Transverse colon (tissue), 4 donors: ENCODE results near the gene UBE2F. TPM values are rescaled to one million over a fixed set of nuclear protein-coding genes. Genes with fewer than 3 reads are reported as not detected.

Experiments used
- DNase-seq: peaks from one replicate; pipeline ENCODE4 v3.0.0-alpha.2; 2019
- H3K27ac ChIP-seq, 4 donors: fragments of 200-600 bp; sonication (generic); 2 replicates each; pipeline ENCODE4 v1.5.1; 2016 to 2018; ENCODE audit warnings: inconsistent platforms in 4 of 4
- H3K27me3 ChIP-seq: fragments of 200-600 bp; sonication (generic); 2 replicates; pipeline ENCODE4 v1.5.1; 2017; ENCODE audit warnings: inconsistent platforms
- H3K36me3 ChIP-seq, 4 donors: fragments of 200-600 bp; sonication (generic); 2 replicates each; pipeline ENCODE4 v1.5.1; 2017 to 2019; ENCODE audit warnings: inconsistent platforms in 4 of 4
- H3K4me1 ChIP-seq, 4 donors: fragments of 200-600 bp; sonication (generic); 2 replicates each; pipeline ENCODE4 v1.5.1; 2017 to 2020; ENCODE audit warnings: inconsistent platforms in 4 of 4
- H3K4me3 ChIP-seq, 4 donors: fragments of 200-600 bp; sonication (generic); 1 replicate in 1 of 4; 2 replicates in 3 of 4; pipeline versions ENCODE4 v1.5.1 to v1.6.1; 2017 to 2019; ENCODE audit warnings: inconsistent platforms in 4 of 4
- H3K9me3 ChIP-seq, 2 donors: fragments of 200-600 bp; sonication (generic); 2 replicates each; pipeline ENCODE4 v1.5.1; 2017 to 2019; ENCODE audit warnings: inconsistent platforms in 2 of 2
- EP300 ChIP-seq: sonication (generic); formaldehyde crosslinking; IDR thresholded peaks from one replicate; pipeline ENCODE4 v1.6.1; 2017; ENCODE audit warnings: antibody characterized with exemption, low read depth
- POLR2A ChIP-seq: fragments of 450-650 bp; IDR thresholded peaks from one replicate; pipeline ENCODE4 v1.6.1; 2016; ENCODE audit warnings: antibody characterized with exemption, mild to moderate bottlenecking, moderate library complexity
- POLR2AphosphoS5 ChIP-seq, 3 donors: sonication (generic); formaldehyde crosslinking; IDR thresholded peaks; one replicate each; pipeline ENCODE4 v1.6.1; 2016; ENCODE audit warnings: antibody characterized with exemption in 3 of 3
- WGBS, 2 donors: methylation state at CpG; one replicate each; pipeline ENCODE4 v1.1.5; 2018; ENCODE audit warnings: low coverage in 1 of 2; 5-methylcytosine and 5-hydroxymethylcytosine counted together
- in situ Hi-C, 4 donors: fragments of 200-750 bp; cut with MboI; loops; one replicate each; pipeline versions ENCODE4 v1.15.0 to v1.15.1; 2017; ENCODE audit warnings: low sequenced_read_pairs in 3 of 4, low pct_ligation_motif_present in 1 of 4, low pct_unique_long_range_greater_than_20kb in 1 of 4
- intact Hi-C: fragments of 100-400 bp; cut with DNase I; formaldehyde crosslinking; loops from one replicate; pipeline ENCODE4 v1.15.1; 2023; ENCODE audit warnings: low total_unique reads
- total RNA-seq, 4 donors: library from RNA; depleted of rRNA; stranded (reverse); fragments of >200 nt; gene quantifications; one replicate each; pipeline ENCODE4 v1.1.0, GENCODE V29; 2016
- TF ChIP-seq, protein P1 (sequence below), 5 experiments: fragments of 200-600 bp in 3 of 5; fragments of 450-650 bp in 2 of 5; sonication (generic) in 3 of 5; IDR thresholded peaks; 1 replicate in 2 of 5; 2 replicates in 3 of 5; pipeline ENCODE4 v1.5.1; 2016 to 2017; ENCODE audit warnings: antibody characterized with exemption in 5 of 5, inconsistent platforms in 3 of 5, mild to moderate bottlenecking in 2 of 5, moderate library complexity in 1 of 5

The UBE2F gene
- total RNA-seq, 4 donors from 2014 or later, result 66.8 to 79.4 (median 70.5) TPM

DNA sequence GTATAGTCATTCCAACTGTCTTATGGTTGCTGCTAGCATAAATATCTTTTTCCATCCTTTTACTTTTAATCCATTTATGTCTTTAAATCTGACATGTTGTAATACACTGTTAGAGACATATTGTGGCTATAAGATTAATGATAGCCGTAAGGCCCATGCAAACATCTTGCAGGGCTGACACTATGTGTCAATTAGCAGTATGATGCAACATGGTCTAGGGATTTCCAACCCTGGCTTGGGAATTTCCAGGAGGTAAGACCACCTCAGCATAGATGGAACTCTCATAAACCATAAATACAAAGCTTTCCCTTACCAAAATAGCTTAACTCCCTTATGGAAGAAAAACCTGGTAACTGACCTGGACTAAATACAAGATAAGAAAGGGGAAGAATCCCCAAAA lies 110.5 kb downstream of the UBE2F start:
- intact Hi-C loops (no loop called here), in situ Hi-C loops (no loop called here)
- Histone ChIP-seq H3K9me3 (no peaks in the 10 kb centered on the region), H3K27ac (no peak overlapping the region), H3K36me3 (no peaks in the 10 kb centered on the region), H3K4me1 (no peaks in the 10 kb centered on the region), H3K4me3 (no peak overlapping the region), H3K27me3 (no peaks in the 10 kb centered on the region)
- DNase-seq, result no peak
- WGBS, 2 donors, result 89 to 92% methylated on average over 1 of the region's 1 CpG
- TF ChIP-seq POLR2A (no peak), POLR2AphosphoS5 (IDR thresholded peaks at IDR 0.05) (no peak), EP300 (no peak)
- TF ChIP-seq, protein P1, sequence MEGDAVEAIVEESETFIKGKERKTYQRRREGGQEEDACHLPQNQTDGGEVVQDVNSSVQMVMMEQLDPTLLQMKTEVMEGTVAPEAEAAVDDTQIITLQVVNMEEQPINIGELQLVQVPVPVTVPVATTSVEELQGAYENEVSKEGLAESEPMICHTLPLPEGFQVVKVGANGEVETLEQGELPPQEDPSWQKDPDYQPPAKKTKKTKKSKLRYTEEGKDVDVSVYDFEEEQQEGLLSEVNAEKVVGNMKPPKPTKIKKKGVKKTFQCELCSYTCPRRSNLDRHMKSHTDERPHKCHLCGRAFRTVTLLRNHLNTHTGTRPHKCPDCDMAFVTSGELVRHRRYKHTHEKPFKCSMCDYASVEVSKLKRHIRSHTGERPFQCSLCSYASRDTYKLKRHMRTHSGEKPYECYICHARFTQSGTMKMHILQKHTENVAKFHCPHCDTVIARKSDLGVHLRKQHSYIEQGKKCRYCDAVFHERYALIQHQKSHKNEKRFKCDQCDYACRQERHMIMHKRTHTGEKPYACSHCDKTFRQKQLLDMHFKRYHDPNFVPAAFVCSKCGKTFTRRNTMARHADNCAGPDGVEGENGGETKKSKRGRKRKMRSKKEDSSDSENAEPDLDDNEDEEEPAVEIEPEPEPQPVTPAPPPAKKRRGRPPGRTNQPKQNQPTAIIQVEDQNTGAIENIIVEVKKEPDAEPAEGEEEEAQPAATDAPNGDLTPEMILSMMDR (IDR thresholded peaks at IDR 0.05), result no peak

DNA sequence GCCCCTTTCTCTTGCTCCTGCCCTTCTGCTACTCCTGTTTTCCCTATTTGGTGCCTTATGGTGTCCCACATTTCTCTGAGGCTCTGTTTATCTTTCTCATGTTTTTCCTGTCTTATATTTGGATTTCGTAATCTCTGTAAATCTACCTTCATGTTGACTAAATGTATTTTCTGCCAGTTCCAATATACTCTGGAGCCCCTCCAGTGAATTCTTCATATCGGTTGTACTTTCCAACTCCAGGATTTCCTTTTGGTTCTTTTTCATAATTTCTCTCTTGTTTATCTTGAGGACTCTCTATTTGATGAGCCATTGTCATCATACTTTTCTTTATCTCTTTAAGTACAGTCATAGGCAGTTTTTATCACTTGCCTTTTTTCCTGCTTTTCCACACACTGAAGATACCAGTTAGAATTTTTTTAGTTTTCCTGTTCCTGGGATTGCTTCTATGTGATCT lies 113.1 kb downstream of the UBE2F start:
- Histone ChIP-seq H3K9me3 (no peaks in the 10 kb centered on the region), H3K27me3 (no peaks in the 10 kb centered on the region), H3K27ac (no peak overlapping the region), H3K4me1 (no peaks in the 10 kb centered on the region), H3K4me3 (no peak overlapping the region), H3K36me3 (no peaks in the 10 kb centered on the region)
- in situ Hi-C loops (no loop called here), intact Hi-C loops (no loop called here)
- TF ChIP-seq, protein P1 (IDR thresholded peaks at IDR 0.05), result no peak
- no peak for TF ChIP-seq POLR2A
- TF ChIP-seq EP300, result no peak
- TF ChIP-seq POLR2AphosphoS5 (IDR thresholded peaks at IDR 0.05), result no peak
- DNase-seq, result no peak
- WGBS, 2 donors, result 83 to 84% methylated on average over 2 of the region's 2 CpGs

DNA sequence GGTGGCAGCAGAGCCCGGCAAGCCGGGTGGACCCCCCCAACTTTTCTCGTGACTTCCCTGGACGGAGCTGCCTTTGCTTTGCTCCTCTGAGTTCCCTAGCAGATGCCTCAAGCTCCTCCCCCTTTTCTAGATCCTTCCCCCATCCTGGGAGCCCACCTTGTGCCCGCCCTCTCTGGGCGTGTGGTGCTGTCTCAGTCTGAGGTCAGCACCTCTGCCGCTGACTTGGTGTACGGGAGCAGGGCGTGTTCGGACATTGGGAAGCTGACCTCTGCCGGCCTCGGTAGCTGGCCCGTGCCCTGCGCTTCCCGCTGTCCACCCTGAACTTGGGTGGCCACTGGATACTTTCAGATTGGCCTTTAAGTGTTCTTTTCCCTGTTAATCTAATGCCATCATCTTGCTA lies 113.7 kb downstream of the UBE2F start:
- TF ChIP-seq, protein P1 (IDR thresholded peaks at IDR 0.05), result no peak
- TF ChIP-seq POLR2AphosphoS5 (IDR thresholded peaks at IDR 0.05) (no peak), EP300 (no peak)
- Histone ChIP-seq H3K27ac (no peak overlapping the region), H3K4me1 (no peaks in the 10 kb centered on the region), H3K36me3 (no peaks in the 10 kb centered on the region), H3K4me3 (no peak overlapping the region), H3K9me3 (no peaks in the 10 kb centered on the region), H3K27me3 (no peaks in the 10 kb centered on the region)
- intact Hi-C loops (no loop called here), in situ Hi-C loops (no loop called here)
- no peak for DNase-seq
- WGBS, 2 donors, result 97% methylated on average over 15 of the region's 15 CpGs; no CpG with 5 or more reads in 1 of the 2 donors

DNA sequence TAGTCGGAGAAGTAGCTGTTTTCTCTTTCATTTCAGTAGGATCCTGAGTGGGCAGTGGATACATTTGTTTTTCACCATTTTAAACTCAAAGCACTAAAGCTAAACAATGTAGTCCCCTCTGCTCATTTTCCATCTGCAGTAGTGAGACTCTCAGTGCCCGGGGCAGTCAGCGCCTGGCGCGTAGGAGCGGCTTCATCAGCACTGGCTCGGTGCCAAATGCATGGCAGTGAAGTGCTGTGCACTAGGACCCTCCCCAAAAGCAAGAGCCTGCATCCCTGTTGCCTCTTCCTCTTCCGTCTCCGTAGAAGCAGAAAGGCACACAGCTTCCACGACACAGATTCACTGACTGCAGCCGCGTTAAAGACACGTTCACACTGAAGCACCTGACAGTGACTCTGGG lies 114.3 kb downstream of the UBE2F start:
- H3K4me1 ChIP-seq, result no peaks in the 10 kb centered on the region
- no peak for TF ChIP-seq POLR2A
- no peak for TF ChIP-seq POLR2AphosphoS5 (IDR thresholded peaks at IDR 0.05)
- TF ChIP-seq, protein P1 (IDR thresholded peaks at IDR 0.05), result no peak
- TF ChIP-seq EP300, result no peak
- 90 to 93% methylated on average over 2 to 13 of the region's 13 CpGs for WGBS, 2 donors
- H3K27me3 ChIP-seq, result no peaks in the 10 kb centered on the region
- H3K36me3 ChIP-seq, result no peaks in the 10 kb centered on the region
- H3K4me3 ChIP-seq, result no peak overlapping the region
- no peaks in the 10 kb centered on the region for H3K9me3 ChIP-seq
- intact Hi-C loops, result no loop called here
- DNase-seq, result no peak
- in situ Hi-C loops, result no loop called here
- H3K27ac ChIP-seq, result no peak overlapping the region
